ENCODE measurements around the gene PHLDB1.

Gene PHLDB1

GRCh38 chr11:118640332-118641154 lies 33.1 kb downstream of the PHLDB1 start:
- DNase-seq, result no peak

GRCh38 chr11:118641397-118642019 lies 34.1 kb downstream of the PHLDB1 start:
- no peak for DNase-seq

DNA sequence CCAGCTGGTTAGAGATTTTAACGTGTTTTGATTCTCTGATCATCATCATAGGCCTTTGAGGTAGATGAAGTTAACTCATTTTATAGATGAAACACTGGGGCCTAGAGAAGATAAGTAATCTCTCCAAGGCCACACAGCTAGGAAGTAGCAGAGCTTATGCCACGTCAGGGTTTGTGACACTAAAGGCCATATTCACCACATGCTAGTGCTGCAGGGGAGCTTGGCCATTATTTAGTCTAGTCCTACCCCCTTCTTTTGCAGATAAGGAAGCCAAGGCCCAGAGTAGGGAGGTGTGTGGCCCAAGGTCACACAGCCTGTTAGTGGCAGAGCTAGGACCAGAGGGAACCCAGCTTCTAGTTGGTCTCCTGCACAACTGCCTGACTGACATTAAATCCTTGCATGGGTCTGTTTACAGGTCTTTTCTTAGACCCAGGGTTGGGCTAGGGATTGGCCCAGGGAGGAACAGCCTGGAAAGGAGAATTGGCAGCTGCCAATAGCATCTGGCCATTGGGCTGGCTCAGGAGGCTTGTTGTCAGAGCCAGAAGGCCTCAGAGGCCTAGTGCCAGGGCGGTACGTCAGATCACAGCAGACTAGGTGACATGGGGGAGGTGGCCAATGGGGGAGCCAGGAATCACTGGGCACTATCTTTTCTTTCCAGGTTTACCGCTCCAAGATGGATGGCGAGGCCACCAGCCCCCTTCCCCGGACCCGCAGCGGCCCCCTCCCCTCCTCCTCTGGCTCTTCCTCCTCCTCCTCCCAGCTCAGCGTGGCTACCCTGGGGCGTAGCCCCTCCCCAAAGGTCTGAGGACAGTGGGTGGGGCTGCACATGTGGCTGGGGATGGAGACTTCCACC lies 36.0 kb downstream of the PHLDB1 start:
- DNase-seq, result no peak

- DNase-seq, result no peak
These were observed 36.6 kb downstream of the PHLDB1 start for GRCh38 chr11:118643995-118644345.

- DNase-seq, result no peak
These were observed 37.1 kb downstream of the PHLDB1 start for GRCh38 chr11:118644496-118644895.

DNA sequence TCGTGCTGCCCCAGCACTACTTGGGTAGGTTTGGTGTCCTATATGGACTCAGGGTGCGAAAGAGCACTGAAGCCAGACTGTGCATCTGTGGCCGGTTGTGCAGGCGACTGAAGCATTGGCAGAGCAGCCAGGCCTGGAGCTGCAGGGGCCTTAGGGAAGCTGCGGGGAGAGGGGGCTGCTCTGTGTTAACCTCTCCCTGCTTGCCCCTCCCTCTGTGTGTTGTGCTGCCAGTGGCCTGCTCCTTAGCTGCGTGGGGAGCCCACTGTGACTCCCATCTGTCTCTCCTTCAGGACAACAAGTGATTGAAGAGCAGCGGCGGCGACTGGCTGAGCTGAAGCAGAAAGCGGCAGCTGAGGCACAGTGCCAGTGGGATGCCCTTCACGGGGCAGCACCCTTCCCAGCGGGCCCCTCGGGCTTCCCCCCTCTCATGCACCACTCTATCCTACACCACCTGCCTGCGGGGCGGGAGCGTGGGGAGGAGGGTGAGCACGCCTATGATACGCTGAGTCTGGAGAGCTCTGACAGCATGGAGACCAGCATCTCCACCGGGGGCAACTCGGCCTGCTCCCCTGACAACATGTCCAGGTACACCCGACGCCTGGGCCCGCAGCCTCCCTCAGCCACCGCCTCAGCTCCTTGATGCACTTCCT lies 37.8 kb downstream of the PHLDB1 start:
- no peak for DNase-seq

DNA sequence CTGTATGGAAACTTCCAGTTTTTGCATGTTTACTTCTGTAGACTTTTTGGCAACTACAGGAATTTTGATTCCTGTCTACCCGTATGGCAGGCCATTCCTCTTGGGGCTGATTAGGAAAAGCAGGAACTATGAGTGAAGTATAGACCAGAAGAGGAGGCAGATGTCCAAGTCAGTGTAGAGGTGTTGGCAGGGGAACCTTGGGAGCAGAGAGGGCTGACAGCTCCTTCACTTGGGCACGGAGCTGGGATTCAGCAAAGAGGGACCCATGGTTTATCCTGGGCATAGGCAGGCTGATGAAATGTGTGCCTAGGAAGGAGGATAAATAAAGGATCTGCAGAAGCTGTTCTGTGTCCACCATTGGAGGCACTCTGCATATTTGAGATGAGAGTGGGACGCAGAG lies 39.0 kb downstream of the PHLDB1 start:
- DNase-seq, result no peak

- DNase-seq, result no peak
These were observed 40.9 kb downstream of the PHLDB1 start for GRCh38 chr11:118648291-118648690.

- no peak for DNase-seq
These were observed 42.5 kb downstream of the PHLDB1 start for GRCh38 chr11:118649941-118650340.

DNA sequence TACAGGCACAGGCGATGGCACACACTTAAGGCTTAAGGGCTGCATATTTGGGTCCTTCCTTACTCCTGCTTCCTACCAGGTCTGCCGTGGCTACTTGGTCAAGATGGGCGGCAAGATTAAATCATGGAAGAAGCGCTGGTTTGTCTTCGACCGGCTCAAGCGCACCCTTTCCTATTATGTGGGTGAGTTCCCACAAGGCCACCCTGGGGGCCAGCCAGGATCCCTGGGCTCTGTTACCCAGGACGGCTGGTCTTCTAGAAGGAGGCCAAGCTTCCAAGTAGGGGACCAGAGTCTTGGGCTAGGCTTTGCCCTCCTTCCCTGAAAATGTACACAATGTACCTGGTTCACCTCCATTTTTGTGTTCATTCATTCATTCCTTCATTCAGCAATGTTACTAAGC lies 43.0 kb downstream of the PHLDB1 start:
- no peak for DNase-seq

GRCh38 chr11:118651820-118652219 lies 44.4 kb downstream of the PHLDB1 start:
- no peak for DNase-seq

GRCh38 chr11:118652681-118653181 lies 45.3 kb downstream of the PHLDB1 start:
- no peak for DNase-seq

GRCh38 chr11:118653684-118654390 lies 46.4 kb downstream of the PHLDB1 start:
- DNase-seq, result no peak

GRCh38 chr11:118655486-118656190 lies 48.2 kb downstream of the PHLDB1 start:
- DNase-seq, result no peak

DNA sequence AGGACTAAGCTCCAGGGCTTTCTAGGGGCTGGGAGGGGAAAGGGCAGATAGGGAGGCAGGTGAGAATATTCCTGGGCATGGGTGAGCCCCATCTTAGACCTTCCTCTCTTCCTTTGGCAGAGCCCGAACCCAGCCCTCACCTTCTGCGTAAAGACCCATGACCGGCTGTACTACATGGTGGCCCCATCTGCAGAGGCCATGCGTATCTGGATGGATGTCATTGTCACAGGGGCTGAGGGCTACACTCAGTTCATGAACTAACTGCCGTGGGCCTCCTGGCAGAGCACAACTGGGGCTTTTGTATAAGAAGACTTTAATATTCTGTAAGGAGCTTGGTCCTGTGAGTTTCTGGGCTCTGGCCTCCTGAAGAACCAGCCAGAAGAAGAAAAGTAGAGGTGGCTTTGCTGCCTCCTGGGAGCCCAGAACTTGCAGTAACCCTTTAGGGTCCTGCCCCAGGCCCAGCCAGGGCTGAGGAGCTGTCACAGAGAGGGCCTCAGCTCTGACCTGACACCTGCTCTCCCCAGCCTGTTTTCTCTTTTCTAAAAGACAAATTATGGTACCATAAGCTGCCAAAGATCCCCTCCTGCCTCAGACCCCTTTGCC lies 49.2 kb downstream of the PHLDB1 start:
- no peak for DNase-seq

GRCh38 chr11:118657238-118657637 lies 49.8 kb downstream of the PHLDB1 start:
- no peak for DNase-seq

DNA sequence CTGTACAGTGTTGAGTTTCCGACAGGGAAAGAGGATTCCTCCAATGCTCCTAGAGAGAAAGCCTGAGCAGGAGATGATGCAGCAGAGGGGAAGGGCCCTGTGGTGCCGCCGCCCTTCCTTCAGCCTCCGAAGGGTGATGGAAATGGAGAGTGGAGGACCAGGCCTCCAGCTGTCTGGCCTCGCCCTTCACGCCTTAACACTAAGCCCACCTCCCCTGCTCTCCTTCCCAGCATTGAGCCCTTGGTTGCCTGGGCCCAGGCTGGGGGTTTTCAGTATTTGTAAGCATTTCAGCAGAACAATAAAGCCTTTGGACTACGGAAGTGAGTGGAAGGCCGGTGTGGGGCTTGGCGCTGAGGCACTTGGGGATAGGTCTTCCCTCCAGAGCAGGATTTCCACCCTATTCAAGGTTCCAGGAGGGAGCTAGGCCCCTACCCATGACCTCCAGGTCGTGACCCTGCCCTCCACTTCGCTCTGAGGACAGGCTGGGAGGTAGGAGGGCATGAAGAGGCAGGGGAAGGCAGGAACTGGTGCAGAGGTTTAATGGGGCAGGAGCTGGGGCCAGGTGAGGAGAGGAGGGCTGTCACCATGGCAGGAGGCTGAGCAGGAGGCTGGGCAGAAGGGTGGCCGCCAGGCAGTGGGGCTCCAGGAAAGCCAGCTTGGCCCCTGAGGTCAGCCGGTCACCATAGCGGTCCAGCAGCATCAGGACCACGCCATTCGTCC lies 50.5 kb downstream of the PHLDB1 start:
- DNase-seq, result no peak

- DNase-seq, result no peak
These were observed 51.3 kb downstream of the PHLDB1 start for GRCh38 chr11:118658429-118659313.

- peak; percentile 79 to 93 (median 80) for DNase-seq
These were observed 52.0 kb downstream of the PHLDB1 start for GRCh38 chr11:118659314-118659952.

All from activated CD4-positive, CD25-positive, alpha-beta regulatory T cell (primary cell).